Muscle layer of colon (tissue), 2 donors: Measurements from ENCODE around the gene ICAM1.
"Not testable (repeated sequence)": the region's sequence is repeated elsewhere in the genome, so short reads cannot be mapped to it uniquely, and the experiment has no call there.

Experiments used
- H3K27ac ChIP-seq: one replicate; pipeline ENCODE4 v1.7.0; 2013; ENCODE audit warnings: low read depth, mild to moderate bottlenecking, low read length, moderate library complexity
- H3K27me3 ChIP-seq, 2 donors: one replicate each; pipeline ENCODE4 v1.7.0; 2013; ENCODE audit warnings: low read length in 2 of 2, mild to moderate bottlenecking in 2 of 2; ENCODE audit not compliant: insufficient read depth in 2 of 2, control insufficient read depth in 1 of 2
- H3K36me3 ChIP-seq: one replicate; pipeline ENCODE4 v1.7.0; 2013; ENCODE audit warnings: mild to moderate bottlenecking, low read length; ENCODE audit not compliant: insufficient read depth
- H3K4me1 ChIP-seq: one replicate; pipeline ENCODE4 v1.7.0; 2013; ENCODE audit warnings: mild to moderate bottlenecking, low read length; ENCODE audit not compliant: insufficient read depth
- H3K4me3 ChIP-seq, 2 donors: one replicate each; pipeline ENCODE4 v1.7.0; 2013; ENCODE audit warnings: low read length in 2 of 2, low read depth in 1 of 2, mild to moderate bottlenecking in 1 of 2, moderate library complexity in 1 of 2
- H3K9ac ChIP-seq: one replicate; pipeline ENCODE4 v1.7.0; 2013; ENCODE audit warnings: low read length
- H3K9me3 ChIP-seq: one replicate; pipeline ENCODE4 v1.7.0; 2013; ENCODE audit warnings: mild to moderate bottlenecking, low read length
- donor health status: abdominal sarcoma.
- donor health status: Adenocarcinoma of cecum.

Gene ICAM1

GRCh38 chr19:10230173-10230860 lies 40.6 kb upstream of the ICAM1 start:
- Histone ChIP-seq H3K36me3 (no peaks in the 10 kb centered on the region), H3K27ac (peak overlapping the region; percentile 98), H3K9ac (peak overlapping the region; percentile 33), H3K9me3 (no peaks in the 10 kb centered on the region), H3K4me1 (peaks cover 10% of the 10 kb centered on the region), H3K27me3 (no peaks in the 10 kb centered on the region), H3K4me3 (peak overlapping the region; percentile 76 to 97)

- peaks cover 10% of the 10 kb centered on the region for H3K4me1 ChIP-seq
- H3K36me3 ChIP-seq: no peaks in the 10 kb centered on the region
- H3K27me3 ChIP-seq: no peaks in the 10 kb centered on the region
- H3K9ac ChIP-seq: peak within 1 kb of the TSS; percentile 33
- H3K4me3 ChIP-seq: peak within 1 kb of the TSS; percentile 76 to 97
- peak within 1 kb of the TSS; percentile 98 for H3K27ac ChIP-seq
- H3K9me3 ChIP-seq: no peaks in the 10 kb centered on the region
Observed at GRCh38 chr19:10230861-10231611, 39.9 kb upstream of the ICAM1 start, which contains the start of gene S1PR2. Gene S1PR2, minus strand, starts transcription at chr19:10231331. Its CDS starts 6,426 bp downstream, at chr19:10224905.

GRCh38 chr19:10231612-10232228 lies 39.2 kb upstream of the ICAM1 start:
- Histone ChIP-seq H3K4me1 (peaks cover 10% of the 10 kb centered on the region), H3K4me3 (peak overlapping the region; percentile 76 to 97), H3K27ac (peak overlapping the region; percentile 98), H3K9me3 (no peaks in the 10 kb centered on the region), H3K36me3 (no peaks in the 10 kb centered on the region), H3K27me3 (no peaks in the 10 kb centered on the region), H3K9ac (no peak overlapping the region)

GRCh38 chr19:10233946-10234345 lies 37.0 kb upstream of the ICAM1 start:
- no peak overlapping the region for H3K27ac ChIP-seq
- no peaks in the 10 kb centered on the region for H3K27me3 ChIP-seq
- no peak overlapping the region for H3K4me3 ChIP-seq
- H3K4me1 ChIP-seq: peaks cover 4% of the 10 kb centered on the region
- H3K9me3 ChIP-seq: no peaks in the 10 kb centered on the region
- H3K36me3 ChIP-seq: no peaks in the 10 kb centered on the region
- H3K9ac ChIP-seq: no peak overlapping the region

- Histone ChIP-seq H3K4me1 (no peaks in the 10 kb centered on the region), H3K27ac (no peak overlapping the region), H3K4me3 (no peak overlapping the region), H3K9me3 (no peaks in the 10 kb centered on the region), H3K9ac (no peak overlapping the region), H3K36me3 (no peaks in the 10 kb centered on the region), H3K27me3 (no peaks in the 10 kb centered on the region)
Observed at GRCh38 chr19:10235003-10235402, 35.9 kb upstream of the ICAM1 start.

GRCh38 chr19:10235409-10235808 lies 35.5 kb upstream of the ICAM1 start:
- not testable (repeated sequence) for H3K4me3 ChIP-seq, H3K36me3 ChIP-seq, H3K9ac ChIP-seq, H3K27ac ChIP-seq, H3K27me3 ChIP-seq, H3K4me1 ChIP-seq, H3K9me3 ChIP-seq

GRCh38 chr19:10237702-10238101 lies 33.2 kb upstream of the ICAM1 start:
- Histone ChIP-seq H3K36me3 (no peaks in the 10 kb centered on the region), H3K27ac (no peak overlapping the region), H3K4me3 (no peak overlapping the region), H3K27me3 (no peaks in the 10 kb centered on the region), H3K4me1 (no peaks in the 10 kb centered on the region), H3K9me3 (no peaks in the 10 kb centered on the region), H3K9ac (no peak overlapping the region)

- Histone ChIP-seq H3K4me3 (no peak overlapping the region), H3K27me3 (no peaks in the 10 kb centered on the region), H3K36me3 (no peaks in the 10 kb centered on the region), H3K9me3 (no peaks in the 10 kb centered on the region), H3K4me1 (no peaks in the 10 kb centered on the region), H3K27ac (no peak overlapping the region), H3K9ac (no peak overlapping the region)
Observed at GRCh38 chr19:10238172-10238783, 32.6 kb upstream of the ICAM1 start.

- not testable (repeated sequence) for H3K27ac ChIP-seq, H3K4me1 ChIP-seq, H3K9ac ChIP-seq, H3K36me3 ChIP-seq, H3K4me3 ChIP-seq, H3K9me3 ChIP-seq, H3K27me3 ChIP-seq
Observed at GRCh38 chr19:10241826-10242449, 29.0 kb upstream of the ICAM1 start.

- Histone ChIP-seq H3K27me3 (no peaks in the 10 kb centered on the region), H3K27ac (no peak overlapping the region), H3K4me1 (no peaks in the 10 kb centered on the region), H3K36me3 (no peaks in the 10 kb centered on the region), H3K9ac (no peak overlapping the region), H3K9me3 (no peaks in the 10 kb centered on the region), H3K4me3 (no peak overlapping the region)
Observed at GRCh38 chr19:10243606-10244005, 27.3 kb upstream of the ICAM1 start.
